Nephron progenitor cell (in vitro differentiated cells): ENCODE results near the gene SMR3B.

ENCODE experiments used
- DNase-seq: peaks from one replicate; pipeline ENCODE4 v3.0.0; 2021
- H3K27ac Mint-ChIP-seq: 2 replicates; pipeline ENCODE4 v1.8.0; 2021; ENCODE audit warnings: mild to moderate bottlenecking, moderate library complexity, mixed read lengths
- H3K27me3 Mint-ChIP-seq: 2 replicates; pipeline ENCODE4 v1.8.0; 2021; ENCODE audit warnings: mild to moderate bottlenecking, low read depth, mixed read lengths; ENCODE audit not compliant: poor library complexity
- H3K36me3 Mint-ChIP-seq: 2 replicates; pipeline ENCODE4 v1.8.0; 2021; ENCODE audit warnings: low read depth, mixed read lengths
- H3K4me1 Mint-ChIP-seq: 2 replicates; pipeline ENCODE4 v1.8.0; 2021; ENCODE audit warnings: mixed read lengths
- H3K4me3 Mint-ChIP-seq: 2 replicates; pipeline ENCODE4 v1.8.0; 2021; ENCODE audit warnings: mild to moderate bottlenecking, moderate library complexity, mixed read lengths
- H3K9me3 Mint-ChIP-seq: 2 replicates; pipeline ENCODE4 v1.8.0; 2021; ENCODE audit warnings: mild to moderate bottlenecking, moderate library complexity, mixed read lengths
- TF ChIP-seq, protein P1 (sequence below): fragments of 200-600 bp; sonication (generic); IDR thresholded peaks from 2 replicates; pipeline ENCODE4 v1.5.0; 2021; ENCODE audit warnings: antibody characterized with exemption

SMR3B gene

DNA sequence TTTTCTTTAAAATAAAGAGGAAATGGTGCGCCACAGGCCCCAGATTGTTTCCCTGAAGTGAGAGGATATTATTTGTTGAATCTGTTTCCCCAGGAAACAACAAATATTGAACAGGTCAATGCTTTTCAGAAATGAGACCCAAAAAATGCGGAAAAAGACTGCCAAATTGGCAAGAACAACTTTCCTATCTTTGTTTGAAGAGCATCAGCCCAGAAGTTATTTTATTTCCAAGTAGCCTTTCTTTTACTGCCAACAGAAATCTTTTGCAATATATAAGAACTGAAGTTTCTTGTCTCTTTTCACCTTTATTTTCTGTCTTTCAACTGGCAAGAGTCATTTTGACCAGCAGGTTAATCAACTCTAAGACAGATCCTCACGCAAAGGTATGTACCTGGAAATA, 22.5 kb upstream of the SMR3B start, which contains the start of gene SMR3A:
Gene SMR3A (plus strand): TSS at position 301 of the 400 bp plus-strand sequence. CDS start 1,356 bp downstream, outside the sequence.
- Mint-ChIP-seq H3K27ac (no peak within 1 kb of the TSS), H3K36me3 (no peaks in the 10 kb centered on the region), H3K4me3 (no peak within 1 kb of the TSS), H3K4me1 (no peaks in the 10 kb centered on the region), H3K9me3 (no peaks in the 10 kb centered on the region), H3K27me3 (peaks cover 5% of the 10 kb centered on the region)
- TF ChIP-seq, protein P1, sequence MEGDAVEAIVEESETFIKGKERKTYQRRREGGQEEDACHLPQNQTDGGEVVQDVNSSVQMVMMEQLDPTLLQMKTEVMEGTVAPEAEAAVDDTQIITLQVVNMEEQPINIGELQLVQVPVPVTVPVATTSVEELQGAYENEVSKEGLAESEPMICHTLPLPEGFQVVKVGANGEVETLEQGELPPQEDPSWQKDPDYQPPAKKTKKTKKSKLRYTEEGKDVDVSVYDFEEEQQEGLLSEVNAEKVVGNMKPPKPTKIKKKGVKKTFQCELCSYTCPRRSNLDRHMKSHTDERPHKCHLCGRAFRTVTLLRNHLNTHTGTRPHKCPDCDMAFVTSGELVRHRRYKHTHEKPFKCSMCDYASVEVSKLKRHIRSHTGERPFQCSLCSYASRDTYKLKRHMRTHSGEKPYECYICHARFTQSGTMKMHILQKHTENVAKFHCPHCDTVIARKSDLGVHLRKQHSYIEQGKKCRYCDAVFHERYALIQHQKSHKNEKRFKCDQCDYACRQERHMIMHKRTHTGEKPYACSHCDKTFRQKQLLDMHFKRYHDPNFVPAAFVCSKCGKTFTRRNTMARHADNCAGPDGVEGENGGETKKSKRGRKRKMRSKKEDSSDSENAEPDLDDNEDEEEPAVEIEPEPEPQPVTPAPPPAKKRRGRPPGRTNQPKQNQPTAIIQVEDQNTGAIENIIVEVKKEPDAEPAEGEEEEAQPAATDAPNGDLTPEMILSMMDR, result no peak
- DNase-seq, result no peak

DNA sequence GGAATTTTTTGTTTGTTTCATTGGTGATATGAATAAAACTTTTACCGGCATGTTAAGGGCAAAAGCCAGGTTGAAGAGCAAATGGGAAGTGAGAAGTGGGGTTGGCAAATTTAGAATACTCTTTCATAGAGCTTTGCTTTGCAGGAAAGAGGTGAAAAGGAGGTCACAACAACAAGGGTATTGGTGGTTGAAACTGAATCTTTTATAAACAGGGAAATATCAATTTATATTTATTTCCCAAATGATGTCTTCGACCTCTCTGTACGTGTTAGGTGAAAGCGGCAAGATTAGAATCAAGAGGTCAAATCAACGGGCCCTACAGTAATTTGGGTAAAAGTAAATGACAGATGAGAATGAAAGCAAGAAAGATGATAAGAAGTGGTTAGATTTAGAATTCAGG, 18.9 kb upstream of the SMR3B start:
- Mint-ChIP-seq H3K4me3 (no peak overlapping the region), H3K9me3 (no peaks in the 10 kb centered on the region), H3K36me3 (no peaks in the 10 kb centered on the region), H3K4me1 (no peaks in the 10 kb centered on the region), H3K27ac (no peak overlapping the region), H3K27me3 (peaks cover 5% of the 10 kb centered on the region)
- DNase-seq, result no peak
- TF ChIP-seq, protein P1, result no peak

DNA sequence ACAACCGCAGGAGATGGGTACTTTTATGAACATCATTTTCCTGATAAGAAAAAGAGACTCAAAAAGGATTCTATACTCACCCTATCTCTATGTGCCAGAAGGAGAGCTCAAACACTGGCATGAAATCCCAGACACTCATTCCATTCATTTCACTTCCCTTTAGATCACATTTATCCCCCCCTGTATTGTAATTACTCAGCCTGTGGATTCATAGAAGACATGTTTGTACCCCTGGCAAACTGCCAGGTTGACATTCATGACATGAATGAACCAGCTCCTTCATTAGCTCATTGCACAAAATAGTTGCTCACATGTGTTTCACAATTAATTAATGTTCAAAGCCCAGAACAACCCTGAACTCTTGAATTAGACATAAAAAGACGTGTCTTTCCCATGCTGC, 17.5 kb upstream of the SMR3B start:
- Mint-ChIP-seq H3K9me3 (no peaks in the 10 kb centered on the region), H3K27me3 (peaks cover 5% of the 10 kb centered on the region), H3K4me1 (no peaks in the 10 kb centered on the region), H3K36me3 (no peaks in the 10 kb centered on the region), H3K27ac (no peak overlapping the region), H3K4me3 (no peak overlapping the region)
- no peak for DNase-seq
- TF ChIP-seq, protein P1, result no peak

DNA sequence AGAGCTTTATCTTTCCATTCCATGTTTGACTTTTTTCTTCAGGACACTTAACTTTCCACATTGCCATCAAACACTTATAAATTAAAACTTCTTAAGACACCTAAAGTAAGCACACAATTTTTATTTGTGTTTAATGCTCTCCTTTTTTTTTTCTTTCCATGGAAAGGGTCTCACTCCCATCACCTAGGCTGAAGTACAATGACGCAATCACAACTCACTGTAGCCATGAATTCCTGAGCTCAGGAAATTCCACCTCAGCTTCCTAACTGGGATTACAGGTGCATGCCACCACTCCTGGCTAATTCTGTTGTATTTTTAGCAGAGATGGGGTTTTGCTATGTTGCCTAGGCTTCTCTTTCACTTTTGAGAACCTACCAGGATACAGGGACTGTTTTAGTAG, 15.1 kb upstream of the SMR3B start:
- Mint-ChIP-seq H3K36me3 (no peaks in the 10 kb centered on the region), H3K27me3 (peaks cover 5% of the 10 kb centered on the region), H3K4me1 (no peaks in the 10 kb centered on the region), H3K27ac (no peak overlapping the region), H3K9me3 (no peaks in the 10 kb centered on the region), H3K4me3 (no peak overlapping the region)
- no peak for DNase-seq
- TF ChIP-seq, protein P1, result no peak

DNA sequence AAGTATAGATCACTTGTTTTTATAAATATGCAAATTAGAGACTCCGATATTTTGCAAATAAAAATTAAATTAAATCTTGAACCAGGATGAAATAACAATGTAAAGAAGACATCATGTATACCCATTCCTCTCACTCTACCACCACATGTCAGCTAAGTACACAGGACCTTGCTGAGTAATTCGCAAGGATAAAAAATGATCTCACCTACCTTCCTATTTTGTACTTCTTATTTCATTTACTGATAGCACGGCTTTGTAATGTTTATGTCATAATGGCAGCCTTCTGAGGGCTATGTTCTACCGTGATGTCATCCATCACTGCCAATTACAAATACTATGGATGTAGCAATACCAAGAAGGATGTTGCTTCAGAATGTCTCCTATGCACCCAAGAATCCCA, 10.9 kb upstream of the SMR3B start:
- no peak overlapping the region for H3K4me3 Mint-ChIP-seq
- TF ChIP-seq, protein P1, result no peak
- no peaks in the 10 kb centered on the region for H3K36me3 Mint-ChIP-seq
- no peaks in the 10 kb centered on the region for H3K27me3 Mint-ChIP-seq
- H3K4me1 Mint-ChIP-seq, result no peaks in the 10 kb centered on the region
- no peak overlapping the region for H3K27ac Mint-ChIP-seq
- no peaks in the 10 kb centered on the region for H3K9me3 Mint-ChIP-seq
- DNase-seq, result no peak

DNA sequence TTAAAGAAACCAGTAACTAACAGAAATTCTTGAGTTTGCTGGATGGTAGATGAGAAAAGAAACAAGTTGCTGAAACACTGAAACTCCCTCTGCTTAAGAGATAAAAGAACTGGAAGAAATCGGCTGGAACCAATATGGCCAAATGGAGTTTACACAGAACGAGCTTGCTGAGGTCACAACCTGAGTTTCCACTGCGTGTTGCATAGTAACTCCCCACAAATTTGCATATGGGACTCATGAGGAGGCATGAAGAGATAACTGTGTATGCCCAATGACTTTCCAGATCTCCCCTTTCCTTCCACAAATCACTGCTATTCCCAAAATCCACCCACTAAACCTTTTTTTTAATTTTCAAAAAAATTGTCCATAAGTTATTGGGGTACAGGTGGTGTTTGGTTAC, 10.2 kb upstream of the SMR3B start:
- H3K4me1 Mint-ChIP-seq, result no peaks in the 10 kb centered on the region
- no peaks in the 10 kb centered on the region for H3K9me3 Mint-ChIP-seq
- TF ChIP-seq, protein P1, result no peak
- DNase-seq, result no peak
- no peaks in the 10 kb centered on the region for H3K36me3 Mint-ChIP-seq
- H3K27me3 Mint-ChIP-seq, result no peaks in the 10 kb centered on the region
- H3K27ac Mint-ChIP-seq, result no peak overlapping the region
- H3K4me3 Mint-ChIP-seq, result no peak overlapping the region
